Smooth muscle cell (in vitro differentiated cells): ENCODE data around the gene CLSTN2. TPM values are rescaled to one million over a fixed set of nuclear protein-coding genes. Genes with fewer than 3 reads are reported as not detected.

Source experiments
- DNase-seq: peaks from one replicate; lab custom pipeline; 2025; ENCODE audit not compliant: unreplicated experiment; lab: John Stamatoyannopoulos, UW
- H2AFZ ChIP-seq: fragments of 200-600 bp; sonication (generic); 2 replicates; pipeline ENCODE4 v1.6.0; 2016; ENCODE audit warnings: antibody characterized with exemption, low read depth, mild to moderate bottlenecking
- H3F3A ChIP-seq: fragments of 200-600 bp; sonication (generic); 2 replicates; pipeline ENCODE4 v1.6.0; 2017; ENCODE audit warnings: antibody characterized with exemption, low read depth
- H3K27ac ChIP-seq: fragments of 200-600 bp; sonication (generic); 2 replicates; pipeline ENCODE4 v1.5.1; 2016; ENCODE audit warnings: low read depth, mild to moderate bottlenecking
- H3K27me3 ChIP-seq: fragments of 200-600 bp; sonication (generic); 2 replicates; pipeline ENCODE4 v1.6.1; 2016; ENCODE audit warnings: low read depth, mild to moderate bottlenecking
- H3K36me3 ChIP-seq: fragments of 200-600 bp; sonication (generic); 2 replicates; pipeline ENCODE4 v1.5.1; 2016; ENCODE audit warnings: low read depth
- H3K4me1 ChIP-seq: fragments of 200-600 bp; sonication (generic); 2 replicates; pipeline ENCODE4 v1.5.1; 2016; ENCODE audit warnings: low read depth
- H3K4me2 ChIP-seq: fragments of 200-600 bp; sonication (generic); 2 replicates; pipeline ENCODE4 v1.6.0; 2016; ENCODE audit warnings: mild to moderate bottlenecking
- H3K4me3 ChIP-seq: fragments of 200-600 bp; sonication (generic); 2 replicates; pipeline ENCODE4 v1.5.1; 2016; ENCODE audit warnings: mild to moderate bottlenecking
- H3K79me2 ChIP-seq: fragments of 200-600 bp; sonication (generic); 2 replicates; pipeline ENCODE4 v1.6.0; 2016; ENCODE audit warnings: low read depth, mild to moderate bottlenecking
- H3K9ac ChIP-seq: fragments of 200-600 bp; sonication (generic); 2 replicates; pipeline ENCODE4 v1.6.0; 2016; ENCODE audit warnings: low read depth
- H3K9me3 ChIP-seq: fragments of 200-600 bp; sonication (generic); replicated peaks from 2 replicates; pipeline ENCODE4 v1.5.1; 2016; ENCODE audit warnings: low read depth
- H4K20me1 ChIP-seq: fragments of 200-600 bp; sonication (generic); 2 replicates; pipeline ENCODE4 v1.6.0; 2016; ENCODE audit warnings: low read depth
- CTCF ChIP-seq: fragments of 200-600 bp; sonication (generic); IDR thresholded peaks from 2 replicates; pipeline ENCODE4 v1.5.1; 2017; ENCODE audit warnings: borderline replicate concordance, mild to moderate bottlenecking, antibody characterized with exemption; ENCODE audit not compliant: insufficient read depth, poor library complexity, severe bottlenecking
- WGBS: methylation state at CpG from one replicate; pipeline ENCODE4 v1.1.7; 2016; ENCODE audit warnings: low lambda C conversion rate; 5-methylcytosine and 5-hydroxymethylcytosine counted together
- polyA plus RNA-seq: library from polyadenylated mRNA; unstranded; fragments of >200 nt; fragmentation: Nextera tagmentation; extraction: Ambion mirVana; gene quantifications from 2 replicates; pipeline ENCODE4 v1.2.1, GENCODE V29; 2016
- total RNA-seq: library from RNA; depleted of rRNA; stranded (reverse); fragments of >200 nt; gene quantifications from 2 replicates; pipeline ENCODE4 v1.2.3, GENCODE V29; 2014

CLSTN2 gene
- total and polyA plus RNA-seq, 2 experiments from 2014 or later, result 0.91 to 1.5 TPM

- Histone ChIP-seq H3K9ac (no peak overlapping the region), H3K79me2 (no peaks in the 10 kb centered on the region), H3F3A (no peaks in the 10 kb centered on the region), H4K20me1 (no peaks in the 10 kb centered on the region), H3K4me3 (no peak overlapping the region), H3K27ac (no peak overlapping the region), H3K27me3 (no peaks in the 10 kb centered on the region), H3K4me2 (no peak overlapping the region), H3K9me3 (no peaks in the 10 kb centered on the region), H3K36me3 (no peaks in the 10 kb centered on the region), H2AFZ (no peak overlapping the region), H3K4me1 (no peaks in the 10 kb centered on the region)
- WGBS, result 79% methylated on average over 1 of the region's 1 CpG
- TF ChIP-seq CTCF, result no peak
- DNase-seq, result no peak
Observed at GRCh38 chr3:140429791-140430190, 494.8 kb downstream of the CLSTN2 start.

- Histone ChIP-seq H3K9me3 (no peaks in the 10 kb centered on the region), H3F3A (no peaks in the 10 kb centered on the region), H3K4me1 (no peaks in the 10 kb centered on the region), H3K4me3 (no peak overlapping the region), H3K9ac (no peak overlapping the region), H2AFZ (no peak overlapping the region), H4K20me1 (no peaks in the 10 kb centered on the region), H3K4me2 (no peak overlapping the region), H3K36me3 (no peaks in the 10 kb centered on the region), H3K27ac (no peak overlapping the region), H3K79me2 (no peaks in the 10 kb centered on the region), H3K27me3 (no peaks in the 10 kb centered on the region)
- no peak for DNase-seq
- TF ChIP-seq CTCF, result no peak
- 93% methylated on average over 7 of the region's 7 CpGs for WGBS
Observed at GRCh38 chr3:140430494-140430893, 495.5 kb downstream of the CLSTN2 start.

GRCh38 chr3:140432229-140432669 is 497.3 kb downstream of the CLSTN2 start:
- no peak overlapping the region for H3K4me3 ChIP-seq
- H3K9me3 ChIP-seq, result no peaks in the 10 kb centered on the region
- no peak overlapping the region for H3K4me2 ChIP-seq
- no peaks in the 10 kb centered on the region for H4K20me1 ChIP-seq
- no peak overlapping the region for H3K27ac ChIP-seq
- no peak overlapping the region for H3K9ac ChIP-seq
- 75% methylated on average over 8 of the region's 8 CpGs for WGBS
- no peaks in the 10 kb centered on the region for H3K36me3 ChIP-seq
- no peaks in the 10 kb centered on the region for H3K79me2 ChIP-seq
- H3F3A ChIP-seq, result no peaks in the 10 kb centered on the region
- no peak for TF ChIP-seq CTCF
- no peaks in the 10 kb centered on the region for H3K4me1 ChIP-seq
- H2AFZ ChIP-seq, result no peak overlapping the region
- DNase-seq, result no peak
- H3K27me3 ChIP-seq, result no peaks in the 10 kb centered on the region

- DNase-seq, result no peak
- no peak overlapping the region for H3K4me3 ChIP-seq
- WGBS, result 95% methylated on average over 2 of the region's 2 CpGs
- no peaks in the 10 kb centered on the region for H4K20me1 ChIP-seq
- H3F3A ChIP-seq, result no peaks in the 10 kb centered on the region
- H2AFZ ChIP-seq, result no peak overlapping the region
- no peak for TF ChIP-seq CTCF
- no peaks in the 10 kb centered on the region for H3K79me2 ChIP-seq
- no peak overlapping the region for H3K4me2 ChIP-seq
- no peak overlapping the region for H3K27ac ChIP-seq
- H3K4me1 ChIP-seq, result no peaks in the 10 kb centered on the region
- H3K27me3 ChIP-seq, result no peaks in the 10 kb centered on the region
- H3K9me3 ChIP-seq, result no peaks in the 10 kb centered on the region
- no peaks in the 10 kb centered on the region for H3K36me3 ChIP-seq
- no peak overlapping the region for H3K9ac ChIP-seq
Observed at GRCh38 chr3:140433431-140433830, 498.4 kb downstream of the CLSTN2 start.
